Measurements from ENCODE around the gene SPATA46. TPM values are rescaled to one million over a fixed set of nuclear protein-coding genes. Genes with fewer than 3 reads are reported as not detected.

Gene SPATA46
- polyA plus RNA-seq, 1 experiment, result not detected

DNA sequence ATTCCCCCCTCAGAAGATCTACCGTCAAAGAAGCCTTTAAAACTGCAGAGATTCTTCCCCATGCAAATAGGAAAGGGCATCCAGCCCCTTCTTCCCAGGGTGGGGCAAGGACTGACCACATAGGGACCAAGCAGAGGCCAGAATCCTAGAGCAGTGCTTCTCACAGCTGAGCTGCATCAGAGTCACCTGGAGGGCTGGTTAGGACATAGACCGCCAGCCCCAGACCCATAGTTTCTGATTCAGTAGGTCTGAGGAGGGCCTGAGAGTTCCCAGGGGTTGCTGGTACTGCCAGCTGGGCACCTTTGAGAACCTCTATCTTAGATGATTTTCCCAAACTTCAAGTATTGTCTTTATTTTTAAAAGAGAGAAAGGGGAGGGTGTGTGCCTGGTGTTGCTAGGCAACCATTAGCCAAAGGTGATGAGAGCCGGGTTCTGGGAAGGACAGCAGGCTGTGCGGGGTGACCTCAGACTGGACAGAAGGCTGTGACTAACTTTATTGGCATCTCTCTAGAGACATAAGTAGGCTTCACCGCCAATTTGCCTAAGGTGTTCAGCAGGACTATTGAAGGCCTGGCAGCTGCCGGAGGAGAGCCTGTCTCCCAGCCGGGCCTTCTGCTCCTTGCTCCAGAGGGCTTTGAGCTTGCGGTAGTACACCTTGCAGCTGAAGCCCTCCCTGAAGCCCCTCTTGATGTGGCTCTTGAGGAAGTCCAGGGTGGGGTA, 3.0 kb downstream of the SPATA46 start:
- Histone ChIP-seq H3K4me3 (ENCODE audit: low read depth, low read length) (no peak overlapping the region), H3K36me3 (ENCODE audit: control insufficient read depth, insufficient read depth, low read length) (no peaks in the 10 kb centered on the region), H3K27me3 (ENCODE audit: control insufficient read depth, insufficient read depth, low read length) (no peaks in the 10 kb centered on the region)
- ChIA-PET POLR2A (no interaction called here), CTCF (interaction anchor here (0.8 to 2.0 kb wide), 2 partner anchors 16 kb away, joined by 3 to 5 read pairs; no protein-coding TSS in a partner anchor)
- DNase-seq (ENCODE audit: low read depth), result peak; percentile 49
- TF ChIP-seq, protein P1, sequence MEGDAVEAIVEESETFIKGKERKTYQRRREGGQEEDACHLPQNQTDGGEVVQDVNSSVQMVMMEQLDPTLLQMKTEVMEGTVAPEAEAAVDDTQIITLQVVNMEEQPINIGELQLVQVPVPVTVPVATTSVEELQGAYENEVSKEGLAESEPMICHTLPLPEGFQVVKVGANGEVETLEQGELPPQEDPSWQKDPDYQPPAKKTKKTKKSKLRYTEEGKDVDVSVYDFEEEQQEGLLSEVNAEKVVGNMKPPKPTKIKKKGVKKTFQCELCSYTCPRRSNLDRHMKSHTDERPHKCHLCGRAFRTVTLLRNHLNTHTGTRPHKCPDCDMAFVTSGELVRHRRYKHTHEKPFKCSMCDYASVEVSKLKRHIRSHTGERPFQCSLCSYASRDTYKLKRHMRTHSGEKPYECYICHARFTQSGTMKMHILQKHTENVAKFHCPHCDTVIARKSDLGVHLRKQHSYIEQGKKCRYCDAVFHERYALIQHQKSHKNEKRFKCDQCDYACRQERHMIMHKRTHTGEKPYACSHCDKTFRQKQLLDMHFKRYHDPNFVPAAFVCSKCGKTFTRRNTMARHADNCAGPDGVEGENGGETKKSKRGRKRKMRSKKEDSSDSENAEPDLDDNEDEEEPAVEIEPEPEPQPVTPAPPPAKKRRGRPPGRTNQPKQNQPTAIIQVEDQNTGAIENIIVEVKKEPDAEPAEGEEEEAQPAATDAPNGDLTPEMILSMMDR (IDR thresholded peaks at IDR 0.05; ENCODE audit: insufficient read depth, low read depth, low read length), result no peak

DNA sequence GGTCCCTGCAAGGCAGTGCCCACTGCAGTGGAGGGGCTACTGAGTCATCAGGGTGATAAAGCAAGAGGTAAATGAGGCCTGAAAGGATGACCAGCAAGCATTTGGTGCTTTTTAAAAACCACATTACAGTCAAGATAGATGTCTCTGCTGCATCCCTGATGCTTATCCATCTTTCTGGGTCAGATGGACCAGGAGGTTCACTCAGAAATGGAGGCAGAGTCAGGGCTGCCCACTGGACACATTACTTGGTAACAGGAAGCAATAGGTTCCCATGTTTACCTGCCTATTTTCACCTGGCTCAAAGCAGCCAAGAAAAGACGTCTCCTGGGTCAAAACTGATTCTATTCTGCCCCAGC, 3.6 kb downstream of the SPATA46 start:
- ChIA-PET CTCF (interaction anchor here (2.0 kb wide), 2 partner anchors 9 to 15 kb away, joined by 5 to 9 read pairs; partner anchors contain the start of gene C1orf226), POLR2A (no interaction called here)
- no peaks in the 10 kb centered on the region for H3K27me3 ChIP-seq (ENCODE audit: control insufficient read depth, insufficient read depth, low read length)
- TF ChIP-seq, protein P1 (IDR thresholded peaks at IDR 0.05; ENCODE audit: insufficient read depth, low read depth, low read length), result no peak
- no peak overlapping the region for H3K4me3 ChIP-seq (ENCODE audit: low read depth, low read length)
- H3K36me3 ChIP-seq (ENCODE audit: control insufficient read depth, insufficient read depth, low read length), result no peaks in the 10 kb centered on the region
- DNase-seq (ENCODE audit: low read depth), result no peak

DNA sequence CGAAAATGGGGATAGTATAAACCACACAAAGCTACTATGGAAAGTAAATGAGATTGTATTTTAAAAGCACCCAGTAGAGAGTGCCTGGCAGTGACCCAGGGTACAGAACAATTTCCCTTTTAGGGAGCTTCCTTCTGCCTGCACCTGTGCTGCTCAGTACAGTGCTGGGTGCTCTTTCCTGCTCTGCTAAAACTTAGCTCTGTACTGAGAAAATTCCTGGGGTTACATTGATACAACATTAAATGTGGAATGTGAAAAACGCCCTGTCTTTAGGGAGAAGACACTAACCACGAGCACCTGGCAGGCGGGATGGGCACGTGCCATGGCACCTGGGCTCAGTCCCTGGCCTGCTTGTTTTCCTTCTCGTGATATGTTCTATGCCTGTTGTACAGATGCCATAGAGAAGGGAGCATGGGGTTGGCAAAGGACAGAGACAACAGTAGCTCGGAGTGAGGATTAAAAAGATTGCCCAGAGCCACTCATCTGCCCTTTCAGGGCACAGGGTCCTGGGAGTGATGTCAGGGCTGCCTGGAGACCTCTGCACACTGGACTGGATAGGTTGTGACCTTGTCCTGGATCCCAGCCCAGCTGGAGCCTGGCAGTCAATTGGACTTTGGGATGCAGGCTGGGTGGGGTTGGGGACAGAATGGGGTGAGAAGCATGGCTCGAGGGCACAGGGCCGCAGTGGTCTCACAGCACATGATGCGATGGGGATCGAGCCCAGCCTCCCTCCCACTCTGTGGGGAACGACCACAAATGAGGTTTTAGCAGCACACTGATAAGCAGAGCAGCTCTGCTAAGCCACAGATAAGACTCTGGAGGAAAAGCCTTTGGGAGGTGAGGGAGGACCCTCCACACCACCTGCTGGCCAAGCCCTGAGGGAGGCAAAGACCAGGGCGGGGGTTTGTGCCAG, 4.2 kb downstream of the SPATA46 start:
- DNase-seq (ENCODE audit: low read depth), result no peak
- POLR2A ChIA-PET, result no interaction called here

DNA sequence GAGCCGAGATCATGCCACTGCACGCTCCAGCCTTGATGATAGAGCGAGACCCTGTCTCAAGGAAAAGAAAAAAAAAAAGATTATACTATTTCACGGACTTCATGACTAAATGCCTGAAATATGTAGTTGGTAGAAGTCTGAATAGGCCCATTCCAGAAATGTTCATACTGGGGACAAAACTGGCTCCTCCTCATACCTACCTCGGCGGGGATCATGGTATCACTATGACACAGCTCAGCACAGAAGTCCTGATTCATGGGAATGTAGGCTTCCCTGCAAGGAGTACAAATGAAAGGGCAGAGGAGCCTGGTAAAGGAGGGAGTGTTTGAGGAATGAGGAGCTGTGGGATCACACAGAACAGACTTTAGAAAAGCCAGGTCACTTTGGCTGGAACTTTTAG, 5.0 kb downstream of the SPATA46 start:
- Histone ChIP-seq H3K27me3 (ENCODE audit: control insufficient read depth, insufficient read depth, low read length) (no peaks in the 10 kb centered on the region), H3K36me3 (ENCODE audit: control insufficient read depth, insufficient read depth, low read length) (no peaks in the 10 kb centered on the region), H3K4me3 (ENCODE audit: low read depth, low read length) (no peak overlapping the region)
- TF ChIP-seq, protein P1 (IDR thresholded peaks at IDR 0.05; ENCODE audit: insufficient read depth, low read depth, low read length), result no peak
- ChIA-PET POLR2A (no interaction called here), CTCF (interaction anchor here (1.0 to 2.0 kb wide), 4 partner anchors 10 to 95 kb away, joined by 3 to 9 read pairs (median 4); partner anchors contain the start of gene C1orf226)
- no peak for DNase-seq (ENCODE audit: low read depth)

More for the DNA sequence above, 4.2 kb downstream of the SPATA46 start:
- TF ChIP-seq, protein P1 (IDR thresholded peaks at IDR 0.05; ENCODE audit: insufficient read depth, low read depth, low read length), result no peak
- H3K4me3 ChIP-seq (ENCODE audit: low read depth, low read length), result no peak overlapping the region
- H3K27me3 ChIP-seq (ENCODE audit: control insufficient read depth, insufficient read depth, low read length), result no peaks in the 10 kb centered on the region
- no peaks in the 10 kb centered on the region for H3K36me3 ChIP-seq (ENCODE audit: control insufficient read depth, insufficient read depth, low read length)
- CTCF ChIA-PET, result interaction anchor here (1.0 to 2.0 kb wide), 3 partner anchors 9 to 96 kb away, joined by 3 to 9 read pairs (median 5); partner anchors contain the start of gene C1orf226

DNA sequence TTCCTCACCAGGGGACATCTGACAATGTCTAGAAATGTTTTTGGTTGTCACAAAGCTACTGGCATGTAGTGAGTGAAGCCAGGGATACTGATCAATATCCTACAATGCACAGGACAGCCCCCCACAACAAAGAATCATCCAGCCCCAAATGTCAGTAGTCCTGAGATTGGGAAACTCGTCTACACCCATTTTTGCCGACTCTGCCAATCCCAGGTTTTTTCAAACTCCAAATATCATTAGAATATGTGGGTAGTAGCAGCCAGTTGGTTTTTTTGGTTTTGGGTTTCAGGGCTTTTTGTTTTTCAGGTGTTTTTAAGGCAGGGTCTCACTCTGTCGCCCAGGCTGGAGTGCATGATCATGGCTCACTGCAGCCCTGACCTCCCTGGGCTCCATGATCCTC, 5.9 kb downstream of the SPATA46 start:
- 0 out of 2 replicates have a peak, but pooled peaks cover 1% of the 10 kb centered on the region for H3K27me3 ChIP-seq (ENCODE audit: control insufficient read depth, insufficient read depth, low read length)
- TF ChIP-seq, protein P1 (IDR thresholded peaks at IDR 0.05; ENCODE audit: insufficient read depth, low read depth, low read length), result no peak
- H3K4me3 ChIP-seq (ENCODE audit: low read depth, low read length), result no peak overlapping the region
- DNase-seq (ENCODE audit: low read depth), result no peak
- H3K36me3 ChIP-seq (ENCODE audit: control insufficient read depth, insufficient read depth, low read length), result no peaks in the 10 kb centered on the region
- POLR2A ChIA-PET, result no interaction called here
- CTCF ChIA-PET, result interaction anchor here (1.0 kb wide), 1 partner anchor 19 kb away, joined by 3 read pairs; no protein-coding TSS in a partner anchor
